Kasumi-1 (cell line): Measurements from ENCODE around the gene CPLX1.
"Not testable (repeated sequence)": the region's sequence is repeated elsewhere in the genome, so short reads cannot be mapped to it uniquely, and the experiment has no call there.

ENCODE experiments used
- DNase-seq, 2 experiments: peaks; one replicate each; lab custom pipeline; 2025; lab: John Stamatoyannopoulos, UW

CPLX1 gene

DNA sequence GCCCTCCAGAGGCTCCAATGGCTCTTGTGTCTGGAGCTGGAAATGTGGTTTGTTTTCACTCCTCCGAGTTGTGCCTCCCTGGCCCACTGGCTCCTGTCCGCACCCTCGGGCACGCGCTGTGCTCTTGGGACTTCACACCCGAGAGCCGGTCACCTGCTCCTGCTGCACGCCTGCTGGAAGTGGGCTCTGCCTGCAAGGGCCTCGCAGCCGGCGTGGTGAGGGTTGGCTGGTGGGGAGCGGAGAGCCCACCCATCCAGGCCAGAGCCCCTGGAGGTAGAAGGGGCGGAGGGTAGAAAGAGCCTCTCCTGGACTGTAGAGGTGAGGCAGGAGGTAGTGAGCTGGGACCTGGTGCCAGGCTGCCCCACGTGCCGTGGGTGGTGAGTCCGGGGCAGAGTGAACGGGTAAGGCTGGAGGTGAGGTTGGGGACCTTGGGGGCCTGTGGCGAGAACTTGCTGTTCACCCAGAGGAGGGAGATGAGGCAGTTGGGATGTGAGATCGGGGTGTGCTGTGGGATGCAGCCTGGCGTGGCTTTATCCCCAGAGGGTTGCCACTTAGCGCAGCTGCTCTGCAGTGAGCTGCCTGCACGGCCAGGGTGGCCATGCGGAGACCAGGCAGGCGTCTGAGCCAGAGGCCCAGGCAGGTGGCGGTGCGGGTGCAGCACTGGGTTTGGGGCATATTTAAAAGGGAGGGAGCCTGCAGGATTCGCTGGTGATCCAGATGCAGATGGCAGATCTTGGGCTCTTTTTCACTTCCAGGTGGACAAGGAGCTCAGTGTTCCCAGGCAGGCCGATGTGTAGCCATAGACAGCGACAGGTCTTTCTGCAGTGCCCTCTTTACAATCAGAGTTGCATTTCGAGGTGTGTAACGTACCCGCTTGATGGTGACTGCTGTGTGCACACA is 71.5 kb downstream of the CPLX1 start:
- DNase-seq, result no peak

DNA sequence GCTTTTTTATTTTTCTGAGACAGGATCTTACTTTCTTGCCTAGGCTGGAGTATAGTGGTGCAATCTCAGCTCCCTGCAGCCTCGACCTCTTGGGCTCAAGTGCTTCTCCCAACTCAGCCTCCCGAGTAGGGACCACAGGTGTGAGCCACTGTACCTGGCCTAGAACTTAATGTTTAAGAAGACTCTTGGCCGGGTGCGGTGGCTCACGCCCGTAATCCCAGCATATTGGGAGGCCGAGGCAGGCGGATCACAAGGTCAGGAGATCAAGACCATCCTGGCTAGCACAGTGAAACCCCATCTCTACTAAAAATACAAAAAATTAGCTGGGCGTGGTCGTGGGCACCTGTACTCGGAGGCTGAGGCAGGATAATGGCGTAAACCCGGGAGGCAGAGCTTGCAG is 72.7 kb downstream of the CPLX1 start:
- not testable (repeated sequence) for DNase-seq

DNA sequence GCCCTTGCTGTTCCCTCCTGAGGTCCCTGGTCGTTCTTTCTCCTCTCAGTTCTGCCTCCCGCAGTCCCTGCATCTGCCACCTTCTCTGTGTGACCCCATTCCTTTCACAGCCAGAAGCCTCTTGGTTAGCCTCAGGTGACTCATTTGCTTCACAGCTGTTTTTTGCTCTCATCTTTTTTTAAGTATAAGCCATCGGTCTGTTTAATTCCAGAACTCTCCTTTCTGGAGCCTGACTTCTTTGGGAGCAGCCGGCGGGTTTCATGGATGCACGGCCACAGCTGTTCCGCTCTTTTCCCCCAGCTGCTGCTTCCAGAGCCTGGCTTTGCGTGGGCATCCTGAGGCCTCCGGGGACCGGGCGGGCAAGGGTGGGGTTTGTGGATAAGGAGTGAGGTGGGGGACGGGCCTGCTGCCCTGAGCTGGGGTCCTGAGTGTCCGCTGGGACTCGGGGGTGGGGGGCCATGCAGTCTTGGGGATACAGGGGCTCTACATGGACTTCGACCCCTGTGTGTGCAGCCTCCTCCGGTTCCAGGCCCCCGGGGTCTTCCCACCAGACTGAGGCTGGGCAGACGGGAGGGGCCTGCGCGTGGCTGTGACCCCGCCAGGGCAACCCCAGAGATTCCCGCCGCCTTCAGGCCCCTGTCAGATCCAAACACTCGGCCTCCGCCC is 73.6 kb downstream of the CPLX1 start:
- DNase-seq, result peak in 1 of 2 experiments; percentile 21

DNA sequence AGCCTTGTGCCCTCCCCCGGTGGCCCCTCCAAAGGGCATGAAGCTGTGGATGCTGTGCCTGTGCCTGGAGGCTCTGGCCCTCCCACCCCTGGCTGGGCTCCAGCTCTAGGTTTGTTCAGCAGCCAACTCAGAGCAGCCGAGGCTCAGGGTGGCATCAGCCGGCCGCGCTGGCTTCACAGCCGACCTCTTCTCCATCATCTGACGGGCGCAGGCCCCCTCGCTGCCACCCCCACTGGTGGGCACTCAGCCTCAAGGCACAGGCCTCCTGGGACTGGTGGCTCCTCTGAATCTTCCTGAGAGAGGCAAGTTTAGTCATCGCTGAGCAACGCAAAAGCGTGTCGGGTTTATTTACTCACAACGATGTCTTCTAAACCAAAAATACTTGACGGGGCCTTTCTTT is 74.3 kb downstream of the CPLX1 start:
- no peak for DNase-seq

DNA sequence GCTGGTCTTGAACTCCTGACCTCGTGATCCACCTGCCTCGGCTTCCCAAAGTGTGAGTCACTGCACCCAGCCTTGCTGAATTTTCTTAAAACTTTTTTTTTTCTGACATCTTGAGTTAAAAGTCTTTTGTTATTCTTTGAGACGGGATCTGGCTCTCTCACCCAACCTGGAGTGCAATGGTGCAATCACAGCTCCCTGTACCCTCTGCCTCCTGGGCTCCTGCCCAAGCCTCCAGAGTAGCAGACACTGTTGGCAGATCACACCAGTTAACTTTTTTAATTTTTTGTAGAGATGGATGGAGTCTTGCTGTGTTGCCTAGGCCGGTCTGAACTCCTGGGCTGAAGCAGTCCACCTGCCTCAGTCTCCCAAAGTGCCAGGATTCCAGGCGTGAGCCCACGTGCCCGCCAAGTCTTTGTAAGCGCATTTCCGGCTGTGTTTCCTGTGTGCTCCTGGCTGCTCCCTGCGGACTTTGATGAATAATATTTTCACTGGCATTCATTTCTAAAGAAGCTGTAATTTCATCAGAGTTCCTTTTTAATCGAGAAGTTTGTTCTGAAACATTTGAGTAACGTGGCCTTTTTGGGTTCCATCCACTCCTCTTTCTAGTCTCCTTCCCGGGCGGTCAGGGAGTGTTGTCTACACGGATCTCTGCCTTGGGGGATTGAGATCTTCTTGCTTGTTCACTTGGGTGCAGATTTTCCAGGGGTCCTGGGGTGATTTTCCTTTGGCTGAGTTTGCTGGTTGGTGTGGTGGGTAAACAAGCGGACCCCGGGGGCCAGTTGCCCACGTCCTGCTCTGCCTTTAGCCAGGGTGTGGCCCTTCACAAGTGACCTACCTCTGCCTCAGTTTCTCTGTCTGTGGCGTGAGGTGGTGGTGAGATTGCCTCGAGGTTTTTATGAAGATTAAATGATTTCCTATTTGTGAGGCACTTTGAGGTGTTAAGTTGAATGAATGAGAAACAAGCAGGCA is 75.9 kb downstream of the CPLX1 start:
- DNase-seq, result no peak

DNA sequence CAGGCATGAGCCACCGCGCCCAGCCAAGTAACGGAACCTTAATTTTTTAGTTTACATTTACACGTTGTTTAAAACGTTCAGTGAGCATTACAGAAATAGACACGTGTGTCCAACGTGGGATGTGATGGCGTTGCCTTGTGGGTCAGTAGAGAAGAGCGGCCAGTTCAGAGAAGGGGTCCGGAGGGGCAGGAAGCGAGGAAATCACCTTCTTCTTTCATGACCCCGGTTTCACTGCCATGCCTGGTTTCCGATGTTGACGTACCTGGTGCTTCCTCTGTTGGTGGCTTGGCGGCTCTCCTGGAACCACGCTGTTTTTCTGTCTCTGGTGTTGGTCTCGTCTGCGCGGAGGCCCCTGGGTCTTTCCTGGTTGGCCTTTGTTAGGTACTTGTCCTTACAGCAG is 77.5 kb downstream of the CPLX1 start:
- DNase-seq, result no peak

DNA sequence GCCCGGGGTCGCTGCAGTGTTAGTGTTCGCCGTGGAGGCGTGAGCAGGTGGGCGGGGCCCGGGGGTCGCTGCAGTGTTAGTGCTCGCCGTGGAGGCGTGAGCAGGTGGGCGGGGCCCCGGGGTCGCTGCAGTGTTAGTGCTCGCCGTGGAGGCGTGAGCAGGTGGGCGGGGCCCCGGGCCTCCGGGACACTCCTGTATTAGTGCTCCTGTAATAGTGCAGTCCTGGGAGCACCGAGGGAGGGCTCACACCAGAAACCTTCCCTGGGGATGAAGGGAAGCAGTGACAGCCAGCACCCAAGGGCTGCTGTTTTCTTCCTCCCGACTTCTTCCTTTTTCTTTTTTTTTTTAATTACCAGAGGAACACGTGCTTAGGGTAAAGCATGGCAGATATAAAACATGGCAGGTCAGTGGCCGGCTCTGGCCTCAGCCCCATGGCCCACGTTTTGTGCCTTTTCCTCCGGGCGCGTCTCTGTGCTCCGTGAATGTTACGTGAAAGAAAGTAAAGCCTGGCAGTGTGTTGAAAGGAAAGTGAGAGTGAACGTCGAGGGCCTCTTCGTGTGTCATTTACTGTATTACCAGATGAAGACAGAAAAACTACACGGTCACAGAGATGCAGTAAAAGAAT is 78.3 kb downstream of the CPLX1 start:
- DNase-seq, result no peak

DNA sequence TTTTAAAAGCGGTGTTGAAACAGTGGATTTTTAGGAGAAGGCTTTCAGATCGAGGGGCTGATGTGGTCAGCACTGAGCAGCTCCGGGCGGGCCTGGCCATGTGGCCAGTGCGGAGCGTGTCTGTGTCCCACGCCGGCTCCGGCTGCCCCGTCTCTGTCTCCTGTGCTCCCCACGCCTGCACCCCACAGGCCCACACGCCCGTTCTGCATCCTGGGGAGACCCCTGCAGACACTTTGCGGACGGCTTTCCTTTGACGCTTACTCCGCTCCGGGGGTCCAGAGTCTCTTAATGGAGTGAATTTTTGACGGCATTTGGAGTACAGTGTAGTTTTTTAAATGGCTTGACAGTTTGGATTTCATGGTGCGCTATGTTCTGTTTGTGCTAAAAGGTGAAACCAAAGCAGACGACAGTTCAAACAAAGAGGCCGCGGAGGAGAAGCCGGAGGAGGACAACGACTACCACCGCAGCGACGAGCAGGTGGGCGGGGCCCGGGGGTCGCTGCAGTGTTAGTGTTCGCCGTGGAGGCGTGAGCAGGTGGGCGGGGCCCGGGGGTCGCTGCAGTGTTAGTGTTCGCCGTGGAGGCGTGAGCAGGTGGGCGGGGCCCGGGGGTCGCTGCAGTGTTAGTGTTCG is 81.6 kb downstream of the CPLX1 start:
- DNase-seq, result no peak

DNA sequence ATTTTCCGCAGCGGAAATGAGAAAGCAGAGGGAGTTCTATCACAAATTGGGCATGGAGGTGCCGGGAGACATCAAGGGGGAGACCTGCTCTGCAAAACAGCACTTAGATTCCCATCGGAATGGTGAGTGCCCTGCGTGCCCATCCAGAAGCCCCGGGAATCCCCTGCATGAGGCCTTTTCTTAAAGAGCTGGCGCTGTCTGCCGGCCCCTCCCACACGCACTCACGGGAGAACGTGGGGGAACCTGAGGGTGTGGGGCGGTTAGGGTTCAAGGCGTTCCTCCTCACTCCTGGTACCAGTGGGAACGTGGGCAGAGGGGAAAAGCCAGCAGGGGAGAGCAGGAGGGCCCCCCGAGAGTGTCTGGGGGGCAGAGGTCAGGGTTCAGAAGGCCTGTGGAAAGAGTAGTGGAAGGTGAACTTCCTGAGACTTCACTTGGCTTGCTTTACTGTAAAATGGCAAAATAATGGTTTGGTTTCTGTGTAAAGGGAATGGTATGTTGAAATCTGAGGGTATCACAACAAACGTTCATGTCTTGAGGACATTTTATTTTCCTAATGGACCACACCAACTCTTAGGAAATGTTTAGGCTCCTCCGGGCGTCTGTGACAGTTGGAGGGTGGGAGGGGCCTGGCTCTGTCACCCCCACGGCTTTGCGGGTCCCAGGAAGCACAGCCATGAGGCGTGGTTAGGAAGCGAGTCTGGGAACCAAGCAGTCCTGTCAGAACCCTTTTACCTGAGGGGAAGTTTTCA is 82.3 kb downstream of the CPLX1 start:
- DNase-seq, result no peak

DNA sequence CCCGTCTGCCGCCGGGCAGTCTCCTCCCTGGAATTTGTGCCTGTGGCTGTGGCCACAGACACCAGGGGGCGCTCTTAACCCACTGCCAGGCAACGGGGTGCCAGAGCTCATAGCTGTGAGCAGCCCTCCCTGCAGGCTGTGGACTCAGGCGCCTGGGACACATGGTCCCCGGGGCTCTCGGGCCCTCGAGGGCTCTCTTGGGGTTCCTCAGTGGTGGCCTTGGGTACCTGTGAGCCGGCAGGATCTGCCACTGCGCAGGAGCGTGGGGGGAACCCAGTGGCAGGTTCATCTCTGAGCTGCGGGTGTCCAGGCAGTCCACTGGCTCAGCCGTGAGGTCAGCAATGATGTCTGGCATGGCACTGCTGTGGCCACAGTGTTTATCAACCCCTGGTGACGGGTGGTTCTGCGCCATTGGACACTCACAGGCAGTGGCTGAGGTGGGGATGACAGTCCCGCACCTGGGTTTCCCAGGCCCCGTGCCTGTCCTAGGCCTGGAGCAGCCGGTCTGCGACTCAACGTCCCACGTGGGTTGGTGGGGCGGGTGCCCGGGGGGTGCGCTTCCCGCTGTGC is 83.1 kb downstream of the CPLX1 start:
- peak; percentile 44 to 64 for DNase-seq

DNA sequence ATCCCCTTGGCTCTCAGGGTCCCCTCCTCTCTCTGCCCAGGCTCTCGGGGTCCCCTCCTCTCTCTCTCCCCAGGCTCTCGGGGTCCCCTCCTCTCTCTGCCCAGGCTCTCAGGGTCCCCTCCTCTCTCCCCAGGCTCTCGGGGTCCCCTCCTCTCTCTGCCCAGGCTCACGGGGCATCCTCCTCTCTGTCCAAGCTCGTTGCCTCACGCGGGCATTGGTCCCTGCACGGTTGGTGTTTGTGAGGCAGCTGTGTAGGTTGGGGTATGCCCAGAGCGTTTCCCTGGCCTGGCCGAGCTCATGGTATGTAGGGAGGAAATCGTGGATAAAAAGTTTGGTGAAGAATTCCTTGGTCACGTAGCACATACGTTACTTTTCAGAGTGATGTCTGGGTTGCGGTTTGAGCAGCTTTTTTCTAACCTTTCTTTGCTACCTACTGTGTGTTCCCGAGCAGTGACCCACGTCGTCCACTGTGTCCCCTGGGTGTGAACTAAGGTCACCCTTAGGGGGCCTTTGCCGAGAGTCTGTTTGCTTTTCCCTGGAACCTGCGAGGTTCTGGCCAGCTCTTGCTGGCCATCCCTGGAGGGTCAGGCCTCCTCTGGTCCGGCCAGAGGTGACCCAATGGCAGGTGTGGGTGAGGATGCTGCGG is 83.7 kb downstream of the CPLX1 start:
- no peak for DNase-seq

DNA sequence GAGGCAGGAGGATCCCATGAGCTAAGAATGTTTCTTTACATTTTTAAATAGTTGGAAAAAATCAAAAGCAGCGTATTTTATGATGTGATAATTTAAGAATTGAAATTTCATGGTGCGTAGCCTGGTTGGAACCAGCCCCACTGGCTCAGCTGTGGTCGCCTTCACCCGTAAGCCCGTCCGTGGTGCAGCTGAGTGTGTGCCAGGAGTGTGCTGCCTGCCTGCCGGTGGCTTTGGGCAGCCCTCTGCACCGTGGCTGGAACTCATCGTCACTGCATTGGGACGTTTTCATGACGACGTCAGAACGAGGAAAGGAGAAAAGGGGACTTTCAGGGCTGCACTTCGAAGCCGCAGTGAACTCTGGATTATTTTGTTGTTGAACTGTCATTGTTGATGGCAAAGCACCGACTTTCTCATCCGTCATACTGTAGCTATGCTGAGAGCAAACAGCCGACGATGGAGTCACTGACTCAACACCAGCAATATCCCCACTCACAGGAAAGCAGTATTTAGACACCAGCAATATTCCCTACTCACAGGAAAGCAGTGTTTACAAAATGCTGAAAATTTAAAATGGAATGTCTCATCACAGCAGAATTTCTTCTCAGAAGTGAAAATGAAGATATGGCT is 85.2 kb downstream of the CPLX1 start:
- no peak for DNase-seq

DNA sequence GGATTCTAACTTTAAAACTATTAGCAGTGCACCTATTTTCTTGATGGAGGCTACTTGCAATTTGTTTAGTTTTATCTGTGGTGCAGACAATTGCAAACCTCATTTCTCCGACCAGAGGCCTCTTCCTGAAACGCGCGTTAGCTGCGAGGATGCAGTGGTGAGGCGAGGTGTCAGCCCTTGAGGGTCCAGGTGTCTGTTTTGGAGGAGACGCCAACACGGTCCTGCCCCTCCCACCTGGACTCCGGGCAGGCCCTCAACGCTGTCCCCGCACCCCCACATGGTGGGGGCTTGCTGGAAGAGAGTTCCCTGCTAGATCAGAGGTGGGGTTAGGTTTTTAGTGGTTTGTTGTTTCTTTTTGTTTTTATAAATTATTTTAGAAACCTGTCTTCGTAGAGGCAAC is 85.9 kb downstream of the CPLX1 start:
- DNase-seq, result no peak

DNA sequence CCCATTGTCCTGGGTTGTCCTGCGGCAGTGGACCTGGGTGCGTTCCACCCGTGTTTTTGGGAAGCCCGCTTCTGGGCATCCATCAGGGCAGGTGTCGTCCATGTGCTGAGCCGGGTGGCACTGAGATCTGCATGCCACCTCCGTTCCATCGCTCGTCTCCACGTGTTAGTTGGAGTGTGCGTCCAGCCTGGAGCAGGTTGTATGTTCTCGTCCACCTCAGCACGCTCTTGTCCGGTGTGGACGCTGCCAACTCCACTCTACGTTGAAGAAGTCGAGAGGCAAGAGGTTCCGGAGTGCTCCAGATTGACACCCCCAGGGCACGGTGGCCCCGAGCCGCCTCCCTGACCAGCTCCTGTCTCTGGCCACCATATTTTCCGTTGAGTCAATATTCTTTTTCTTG is 86.4 kb downstream of the CPLX1 start:
- DNase-seq, result no peak

DNA sequence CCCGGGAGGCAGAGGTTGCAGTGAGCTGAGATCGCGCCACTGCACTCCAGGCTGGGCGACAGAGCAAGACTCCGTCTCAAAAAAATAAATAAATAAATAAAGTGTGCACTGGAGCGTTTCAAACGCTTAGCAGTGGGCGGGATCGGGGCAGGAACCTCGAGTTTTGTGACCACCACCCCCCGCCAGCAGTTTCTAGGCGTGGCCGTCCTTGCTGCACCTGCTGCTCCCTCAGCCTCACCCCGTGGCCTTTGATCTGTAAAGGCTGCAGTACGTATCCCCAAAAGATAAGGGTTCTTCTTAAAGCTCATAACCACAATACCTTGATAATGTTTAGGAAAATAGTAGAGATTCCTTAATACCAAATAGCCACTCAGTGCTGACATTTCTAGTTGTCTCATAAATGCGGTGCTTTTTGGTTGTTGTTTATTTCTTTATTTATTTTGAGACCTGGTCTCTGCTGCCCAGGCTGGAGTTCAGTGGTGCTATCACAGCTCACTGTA is 87.1 kb downstream of the CPLX1 start:
- no peak for DNase-seq

DNA sequence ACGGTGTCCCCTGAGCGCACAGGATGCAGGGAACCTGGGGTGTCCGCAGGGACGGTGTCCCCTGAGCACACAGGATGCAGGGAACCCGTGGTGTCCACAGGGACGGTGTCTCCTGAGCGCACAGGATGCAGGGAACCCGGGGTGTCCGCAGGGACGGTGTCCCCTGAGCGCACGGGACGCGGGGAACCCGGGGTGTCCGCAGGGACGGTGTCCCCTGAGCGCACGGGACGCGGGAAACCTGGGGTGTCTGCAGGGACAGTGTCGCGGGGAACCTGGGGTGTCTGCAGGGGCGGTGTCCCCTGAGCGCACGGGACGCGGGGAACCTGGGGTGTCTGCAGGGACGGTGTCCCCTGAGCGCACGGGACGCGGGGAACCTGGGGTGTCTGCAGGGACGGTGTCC is 89.4 kb downstream of the CPLX1 start:
- not testable (repeated sequence) for DNase-seq

DNA sequence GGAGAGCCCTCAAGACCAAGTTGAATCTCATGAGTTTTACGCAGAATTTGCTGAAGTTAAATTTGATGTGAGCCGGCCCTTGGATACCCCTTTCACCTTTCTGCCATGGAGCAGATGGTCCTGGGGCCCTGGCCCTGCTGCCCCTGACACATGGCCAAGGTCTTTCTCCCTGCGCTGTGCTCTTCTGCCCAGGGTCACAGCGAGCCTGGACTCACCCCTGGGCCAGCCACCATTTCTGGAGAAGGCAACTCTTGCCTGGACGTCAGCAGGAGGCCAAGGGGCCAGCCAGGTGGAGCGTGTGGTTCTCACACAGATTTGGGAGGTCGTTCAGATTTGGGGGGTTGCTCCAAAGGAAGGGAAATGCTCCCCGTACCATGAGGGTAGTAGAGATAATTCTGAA is 90.3 kb downstream of the CPLX1 start:
- no peak for DNase-seq
